ENCODE results near the gene ZNF25.
A peak's percentile ranks its signal among the peaks of the same experiment; 100 is the strongest.
"Not testable (repeated sequence)": the region's sequence is repeated elsewhere in the genome, so short reads cannot be mapped to it uniquely, and the experiment has no call there.

Gene ZNF25

GRCh38 chr10:37976091-37976879, at the start of gene ZNF25:
Gene ZNF25 (minus strand): TSS chr10:37976647. CDS start chr10:37971722, 4,925 bp downstream.
- peak; percentile 94 for DNase-seq (ENCODE audit: low read depth)
- TF ChIP-seq CTCF (IDR thresholded peaks at IDR 0.05; ENCODE audit: control insufficient read depth, insufficient read depth, low read depth, low read length, missing control alignments), result peak; percentile 94
- peak within 1 kb of the TSS; percentile 75 for H3K4me3 ChIP-seq (ENCODE audit: control insufficient read depth, low read depth, low read length)

- H3K4me3 ChIP-seq (ENCODE audit: control insufficient read depth, low read depth, low read length), result no peak overlapping the region
- no peak for DNase-seq (ENCODE audit: low read depth)
- TF ChIP-seq CTCF (IDR thresholded peaks at IDR 0.05; ENCODE audit: control insufficient read depth, insufficient read depth, low read depth, low read length, missing control alignments), result no peak
Measured at GRCh38 chr10:38025283-38025682, 48.8 kb upstream of the ZNF25 start.

- not testable (repeated sequence) for DNase-seq (ENCODE audit: low read depth)
Measured at GRCh38 chr10:38019124-38019523, 42.7 kb upstream of the ZNF25 start.

GRCh38 chr10:38016354-38016753, 39.9 kb upstream of the ZNF25 start:
- no peak overlapping the region for H3K4me3 ChIP-seq (ENCODE audit: control insufficient read depth, low read depth, low read length)
- no peak for TF ChIP-seq CTCF (IDR thresholded peaks at IDR 0.05; ENCODE audit: control insufficient read depth, insufficient read depth, low read depth, low read length, missing control alignments)
- DNase-seq (ENCODE audit: low read depth), result no peak

More at GRCh38 chr10:38019124-38019523, 42.7 kb upstream of the ZNF25 start:
- H3K4me3 ChIP-seq (ENCODE audit: control insufficient read depth, low read depth, low read length), result not testable (repeated sequence)

- peak; percentile 55 for DNase-seq (ENCODE audit: low read depth)
- peak; percentile 15 for TF ChIP-seq CTCF (IDR thresholded peaks at IDR 0.05; ENCODE audit: control insufficient read depth, insufficient read depth, low read depth, low read length, missing control alignments)
- peak within 1 kb of the TSS; percentile 68 for H3K4me3 ChIP-seq (ENCODE audit: control insufficient read depth, low read depth, low read length)
Measured at GRCh38 chr10:38010119-38010903, 33.9 kb upstream of the ZNF25 start, which contains the start of gene ZNF33A. Gene ZNF33A (plus strand): TSS chr10:38010675. CDS start chr10:38012342, 1,667 bp downstream.

- TF ChIP-seq CTCF (IDR thresholded peaks at IDR 0.05; ENCODE audit: control insufficient read depth, insufficient read depth, low read depth, low read length, missing control alignments), result no peak
- no peak for DNase-seq (ENCODE audit: low read depth)
- H3K4me3 ChIP-seq (ENCODE audit: control insufficient read depth, low read depth, low read length), result no peak overlapping the region
Measured at GRCh38 chr10:38007991-38008390, 31.5 kb upstream of the ZNF25 start.

GRCh38 chr10:38007551-38007950, 31.1 kb upstream of the ZNF25 start:
- TF ChIP-seq CTCF (IDR thresholded peaks at IDR 0.05; ENCODE audit: control insufficient read depth, insufficient read depth, low read depth, low read length, missing control alignments), result no peak
- DNase-seq (ENCODE audit: low read depth), result no peak
- no peak overlapping the region for H3K4me3 ChIP-seq (ENCODE audit: control insufficient read depth, low read depth, low read length)

Data from AG09309 (cell line).